GM12892 (cell line): ENCODE measurements around the gene WDR38.
"Not testable (repeated sequence)": the region's sequence is repeated elsewhere in the genome, so short reads cannot be mapped to it uniquely, and the experiment has no call there.

Source experiments
- DNase-seq: peaks from one replicate; pipeline ENCODE4 v3.0.0; 2011; ENCODE audit not compliant: insufficient read length
- FAIRE-seq: peaks from 2 replicates; lab custom pipeline; 2011; peaks lifted over from hg19 to GRCh38; lab: Jason Lieb, UNC
- POLR2A ChIP-seq: IDR thresholded peaks from 2 replicates; pipeline ENCODE4 v1.6.1; 2011; ENCODE audit warnings: low read depth, low read length, control low read depth
- POLR2AphosphoS5 ChIP-seq: IDR thresholded peaks from 2 replicates; pipeline ENCODE4 v1.6.1; 2011; ENCODE audit warnings: low read depth, low read length, control low read depth
- TAF1 ChIP-seq: IDR thresholded peaks from 2 replicates; pipeline ENCODE4 v1.6.1; 2011; ENCODE audit warnings: low read depth, mild to moderate bottlenecking, control low read depth, low read length, borderline replicate concordance

WDR38 gene

DNA sequence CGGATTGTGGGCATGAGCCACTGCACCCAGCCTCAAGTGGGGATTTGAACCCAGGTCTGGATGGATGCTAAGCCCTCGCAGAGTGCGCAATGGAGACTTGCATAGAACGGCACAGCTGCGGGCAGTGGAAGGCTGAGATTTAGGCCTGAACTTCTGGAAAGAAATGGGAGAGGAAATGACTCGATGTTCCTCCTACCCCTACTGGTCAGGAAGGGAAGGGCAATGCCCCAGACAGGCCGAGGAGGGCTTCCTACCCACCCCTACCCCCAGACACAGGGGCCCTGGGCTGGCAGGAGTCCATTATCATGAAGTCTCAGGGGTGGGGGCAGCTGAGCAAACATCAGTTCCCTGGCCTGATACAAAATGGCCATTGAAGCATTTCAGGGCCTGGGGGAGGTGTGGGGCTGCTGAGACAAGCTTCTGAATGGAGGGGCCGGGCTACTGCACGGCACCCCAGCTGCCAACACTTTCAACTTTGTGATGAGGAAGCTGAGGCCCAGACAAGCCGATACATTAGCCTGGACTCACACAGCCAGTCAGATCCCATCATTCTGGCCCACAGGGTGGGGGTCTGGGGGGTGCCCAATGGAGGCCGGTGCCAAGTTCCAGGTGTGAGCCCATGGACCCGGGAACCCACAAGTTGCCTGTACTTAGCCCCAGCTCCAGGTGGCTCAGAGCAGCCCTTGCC lies 13.5 kb upstream of the WDR38 start:
- no peak for TF ChIP-seq POLR2AphosphoS5
- no peak for TF ChIP-seq POLR2A
- no peak for TF ChIP-seq TAF1
- DNase-seq (no peak), FAIRE-seq (peak; percentile 24)

GRCh38 chr9:124840300-124840833 lies 12.9 kb upstream of the WDR38 start:
- FAIRE-seq = no peak
- TF ChIP-seq TAF1 (no peak), POLR2A (no peak), POLR2AphosphoS5 (no peak)
- DNase-seq = no peak

GRCh38 chr9:124841075-124841821 lies 12.0 kb upstream of the WDR38 start:
- DNase-seq (no peak), FAIRE-seq (no peak)
- no peak for TF ChIP-seq POLR2A
- TF ChIP-seq TAF1 = no peak
- TF ChIP-seq POLR2AphosphoS5 = no peak

GRCh38 chr9:124843456-124844034 lies 9.7 kb upstream of the WDR38 start:
- FAIRE-seq (no peak), DNase-seq (no peak)
- no peak for TF ChIP-seq POLR2AphosphoS5

DNA sequence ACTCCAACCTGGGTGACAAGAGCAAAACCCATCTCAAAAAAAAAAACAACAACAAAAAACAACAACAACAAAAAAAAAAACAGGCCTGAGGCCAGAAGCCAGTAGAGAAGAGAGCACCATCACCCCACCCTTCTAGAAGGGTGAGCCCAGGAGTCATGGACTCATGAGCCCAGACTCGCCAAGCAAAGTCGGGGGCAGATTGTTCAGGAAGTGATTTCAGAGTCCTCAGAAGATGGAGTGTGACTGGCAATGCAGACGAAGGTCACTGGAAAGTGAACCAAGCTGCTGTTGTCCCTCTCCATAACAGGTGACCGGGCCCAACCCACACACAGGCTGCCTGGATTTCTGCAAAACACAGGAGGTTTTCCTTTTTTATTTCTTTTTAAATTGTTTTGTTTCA lies 9.0 kb upstream of the WDR38 start:
- DNase-seq (no peak), FAIRE-seq (no peak)
- TF ChIP-seq TAF1 (no peak), POLR2AphosphoS5 (no peak), POLR2A (no peak)

DNA sequence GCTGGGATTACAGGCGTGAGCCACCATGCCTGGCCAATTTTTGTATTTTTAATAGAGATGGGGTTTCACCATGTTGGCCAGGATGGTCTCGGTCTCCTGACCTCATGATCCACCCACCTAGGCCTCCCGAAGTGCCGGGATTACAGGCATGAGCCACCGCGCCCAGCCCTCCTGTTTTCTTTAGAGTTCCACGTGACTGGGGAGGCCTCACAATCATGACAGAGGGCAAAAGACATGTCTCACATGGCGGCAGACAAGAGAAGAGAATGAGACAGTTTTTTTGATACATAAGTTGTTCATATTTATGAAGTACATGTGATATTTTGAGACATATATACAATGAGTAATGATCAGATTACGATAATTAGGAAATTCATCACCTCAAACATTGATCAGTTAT lies 6.8 kb upstream of the WDR38 start:
- not testable (repeated sequence) for FAIRE-seq, DNase-seq

- TF ChIP-seq POLR2A (no peak), POLR2AphosphoS5 (no peak), TAF1 (no peak)
- no peak for DNase-seq
- FAIRE-seq = no peak
Measured at GRCh38 chr9:124846969-124847368, 6.3 kb upstream of the WDR38 start.

DNA sequence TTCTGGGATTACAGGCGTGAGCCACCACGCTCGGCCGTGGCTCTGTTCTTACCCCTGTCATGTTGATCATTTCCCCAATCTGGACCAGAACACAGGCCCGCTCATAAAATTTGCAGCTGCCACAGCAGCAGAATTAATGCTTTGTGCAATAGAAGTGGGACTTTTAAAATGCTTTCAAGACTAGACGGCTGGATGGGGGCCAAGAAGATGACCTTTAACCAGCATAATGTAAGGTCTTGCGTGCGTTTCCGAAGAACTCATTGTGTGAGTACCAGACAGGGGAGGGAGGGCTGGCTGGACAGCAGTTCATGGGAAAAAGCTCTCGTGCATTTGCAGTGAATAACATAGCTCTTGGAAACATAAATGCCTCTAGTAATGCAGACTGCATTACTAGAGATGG lies 3.5 kb upstream of the WDR38 start:
- FAIRE-seq = no peak
- no peak for DNase-seq
- TF ChIP-seq POLR2A = no peak
- TF ChIP-seq POLR2AphosphoS5 = no peak
- no peak for TF ChIP-seq TAF1

GRCh38 chr9:124852121-124852828 lies 985 bp upstream of the WDR38 start:
- FAIRE-seq (no peak), DNase-seq (no peak)
- no peak for TF ChIP-seq POLR2A
- no peak for TF ChIP-seq TAF1
- no peak for TF ChIP-seq POLR2AphosphoS5

- DNase-seq (no peak), FAIRE-seq (no peak)
- TF ChIP-seq TAF1 = no peak
- no peak for TF ChIP-seq POLR2A
- no peak for TF ChIP-seq POLR2AphosphoS5
Measured at GRCh38 chr9:124853605-124854143, 414 bp downstream of the WDR38 start.

GRCh38 chr9:124854161-124854560 lies 901 bp downstream of the WDR38 start:
- no peak for FAIRE-seq
- no peak for DNase-seq
- TF ChIP-seq TAF1 = no peak
